Stomach (tissue), 9 donors: Measurements from ENCODE around the gene CCBE1. TPM values are rescaled to one million over a fixed set of nuclear protein-coding genes. Genes with fewer than 3 reads are reported as not detected.
"Not testable (repeated sequence)": the region's sequence is repeated elsewhere in the genome, so short reads cannot be mapped to it uniquely, and the experiment has no call there.

Source experiments
- DNase-seq, 2 donors: peaks; one replicate each; pipeline versions ENCODE4 v3.0.0 to v3.0.0-alpha.2; 2013 to 2019
- H3K27ac ChIP-seq, 5 donors: fragments of 200-600 bp in 4 of 5; sonication (generic) in 4 of 5; one replicate each; pipeline ENCODE4 v1.5.1; 2013 to 2019; ENCODE audit warnings: mild to moderate bottlenecking in 1 of 5, moderate library complexity in 1 of 5
- H3K27me3 ChIP-seq, 3 donors: fragments of 200-600 bp; sonication (generic); one replicate each; pipeline ENCODE4 v1.5.1; 2017 to 2019; ENCODE audit warnings: mixed run types in 1 of 3
- H3K36me3 ChIP-seq, 4 donors: fragments of 200-600 bp; sonication (generic); 1 replicate in 3 of 4; 2 replicates in 1 of 4; pipeline ENCODE4 v1.5.1; 2016 to 2019
- H3K4me1 ChIP-seq, 4 donors: fragments of 200-600 bp; sonication (generic); one replicate each; pipeline ENCODE4 v1.5.1; 2016 to 2019
- H3K4me3 ChIP-seq, 4 donors: fragments of 200-600 bp; sonication (generic) in 3 of 4; one replicate each; pipeline ENCODE4 v1.5.1; 2016 to 2019; ENCODE audit warnings: mild to moderate bottlenecking in 1 of 4
- H3K9me3 ChIP-seq, 4 donors: fragments of 200-600 bp; sonication (generic); one replicate each; pipeline ENCODE4 v1.5.1; 2016 to 2019
- CTCF ChIP-seq, 7 experiments: fragments of 450-650 bp in 4 of 7; fragments of 200-600 bp in 3 of 7; sonication (generic) in 3 of 7; IDR thresholded peaks; one replicate each; pipeline ENCODE4 v1.5.1; 2016 to 2019; ENCODE audit warnings: antibody characterized with exemption in 7 of 7, control low read depth in 2 of 7, mild to moderate bottlenecking in 1 of 7
- EP300 ChIP-seq: sonication (generic); formaldehyde crosslinking; IDR thresholded peaks from one replicate; pipeline ENCODE4 v1.6.1; 2017; ENCODE audit warnings: antibody characterized with exemption
- POLR2A ChIP-seq, 4 donors: fragments of 450-650 bp; IDR thresholded peaks; one replicate each; pipeline ENCODE4 v1.6.1; 2016; ENCODE audit warnings: antibody characterized with exemption in 4 of 4, control low read depth in 2 of 4, mild to moderate bottlenecking in 1 of 4, moderate library complexity in 1 of 4
- POLR2AphosphoS5 ChIP-seq, 3 donors: sonication (generic); formaldehyde crosslinking; IDR thresholded peaks; one replicate each; pipeline ENCODE4 v1.6.1; 2016; ENCODE audit warnings: antibody characterized with exemption in 3 of 3
- WGBS, 5 donors: extraction: QIAGEN DNeasy Blood & Tissue Kit in 3 of 5; methylation state at CpG; one replicate each; pipeline versions ENCODE4 v1.1.5 to v1.1.7; 2013 to 2018; 5-methylcytosine and 5-hydroxymethylcytosine counted together
- intact Hi-C: fragments of 100-400 bp; cut with DNase I; formaldehyde crosslinking; loops from one replicate; pipeline ENCODE4 v1.15.1; 2023; ENCODE audit warnings: low total_unique reads
- polyA plus RNA-seq, 3 donors: library from polyadenylated mRNA; stranded (reverse); fragments of 200-250 nt; gene quantifications; one replicate each; pipeline ENCODE4 v1.2.3, GENCODE V29; 2013
- total RNA-seq, 5 donors: library from RNA; depleted of rRNA; stranded (reverse); fragments of >200 nt; gene quantifications; one replicate each; pipeline versions ENCODE4 v1.1.0 to v1.2.3, GENCODE V29; 2014 to 2016
- donor health status: healthy with polysubstance abuse.
- donor health status: Bipolar disorder and iron deficiency.
- donor health status: healthy.

The CCBE1 gene
- total and polyA plus RNA-seq, 8 donors, result 0.29 to 4.0 (median 1.2) TPM

GRCh38 chr18:59715445-59715844, 18.2 kb upstream of the CCBE1 start:
- intact Hi-C loops, result no loop called here
- DNase-seq, result no peak
- no peaks in the 10 kb centered on the region for H3K9me3 ChIP-seq
- H3K27me3 ChIP-seq, result no peaks in the 10 kb centered on the region
- H3K4me1 ChIP-seq, result no peaks in the 10 kb centered on the region
- H3K27ac ChIP-seq, result no peak overlapping the region
- 90 to 93% (median 90%) methylated on average over 7 of the region's 7 CpGs for WGBS, 5 donors
- H3K36me3 ChIP-seq, result no peaks in the 10 kb centered on the region
- H3K4me3 ChIP-seq, result no peak overlapping the region
- TF ChIP-seq EP300, result no peak
- TF ChIP-seq POLR2A (IDR thresholded peaks at IDR 0.05), result no peak
- TF ChIP-seq CTCF (IDR thresholded peaks at IDR 0.05), result no peak
- TF ChIP-seq POLR2AphosphoS5 (IDR thresholded peaks at IDR 0.05), result no peak

GRCh38 chr18:59714096-59714495, 16.9 kb upstream of the CCBE1 start:
- H3K4me1 ChIP-seq, H3K4me3 ChIP-seq, H3K36me3 ChIP-seq, intact Hi-C loops, H3K27ac ChIP-seq, H3K9me3 ChIP-seq, H3K27me3 ChIP-seq, DNase-seq: not testable (repeated sequence)
- 93 to 100% (median 97%) methylated on average over 8 to 27 of the region's 28 CpGs for WGBS, 5 donors

GRCh38 chr18:59712311-59712710, 15.1 kb upstream of the CCBE1 start:
- 71 to 88% (median 85%) methylated on average over 6 of the region's 6 CpGs for WGBS, 5 donors
- H3K9me3 ChIP-seq, result no peaks in the 10 kb centered on the region
- no peak overlapping the region for H3K4me3 ChIP-seq
- no peak for DNase-seq
- no peaks in the 10 kb centered on the region for H3K4me1 ChIP-seq
- intact Hi-C loops, result no loop called here
- H3K36me3 ChIP-seq, result no peaks in the 10 kb centered on the region
- H3K27ac ChIP-seq, result no peak overlapping the region
- H3K27me3 ChIP-seq, result no peaks in the 10 kb centered on the region
- TF ChIP-seq EP300, result no peak
- no peak for TF ChIP-seq POLR2A (IDR thresholded peaks at IDR 0.05)
- no peak for TF ChIP-seq POLR2AphosphoS5 (IDR thresholded peaks at IDR 0.05)
- no peak for TF ChIP-seq CTCF (IDR thresholded peaks at IDR 0.05)

- Histone ChIP-seq H3K36me3 (no peaks in the 10 kb centered on the region), H3K27ac (no peak overlapping the region), H3K27me3 (no peaks in the 10 kb centered on the region), H3K4me3 (no peak overlapping the region), H3K4me1 (peaks cover 0 to 11% (median 0%) of the 10 kb centered on the region in 4 donors), H3K9me3 (no peaks in the 10 kb centered on the region)
- DNase-seq, result no peak
- intact Hi-C loops, result no loop called here
- TF ChIP-seq POLR2A (IDR thresholded peaks at IDR 0.05), result no peak
- no peak for TF ChIP-seq EP300
- TF ChIP-seq POLR2AphosphoS5 (IDR thresholded peaks at IDR 0.05), result no peak
- TF ChIP-seq CTCF (IDR thresholded peaks at IDR 0.05), result no peak
- 92 to 95% (median 93%) methylated on average over 8 of the region's 8 CpGs for WGBS, 5 donors
Measured at GRCh38 chr18:59708988-59709387, 11.8 kb upstream of the CCBE1 start.

GRCh38 chr18:59707306-59707705, 10.1 kb upstream of the CCBE1 start:
- TF ChIP-seq CTCF (IDR thresholded peaks at IDR 0.05) (no peak), POLR2AphosphoS5 (IDR thresholded peaks at IDR 0.05) (no peak), EP300 (no peak), POLR2A (IDR thresholded peaks at IDR 0.05) (no peak)
- Histone ChIP-seq H3K27ac (no peak overlapping the region), H3K9me3 (no peaks in the 10 kb centered on the region), H3K4me3 (no peak overlapping the region), H3K4me1 (peaks cover 0 to 11% (median 0%) of the 10 kb centered on the region in 4 donors), H3K36me3 (no peaks in the 10 kb centered on the region), H3K27me3 (no peaks in the 10 kb centered on the region)
- 42 to 60% (median 54%) methylated on average over 2 of the region's 2 CpGs for WGBS, 5 donors
- intact Hi-C loops, result no loop called here
- no peak for DNase-seq
